ENCODE results near the gene REXO1. TPM values are rescaled to one million over a fixed set of nuclear protein-coding genes. Genes with fewer than 3 reads are reported as not detected.
A peak's percentile ranks its signal among the peaks of the same experiment; 100 is the strongest.

The REXO1 gene
- total and polyA plus RNA-seq, 2 of the 13 experiments (the other 11 are each of a cell fraction or from before 2014, with no cell fraction given) = 5.0 to 11.2 TPM

DNA sequence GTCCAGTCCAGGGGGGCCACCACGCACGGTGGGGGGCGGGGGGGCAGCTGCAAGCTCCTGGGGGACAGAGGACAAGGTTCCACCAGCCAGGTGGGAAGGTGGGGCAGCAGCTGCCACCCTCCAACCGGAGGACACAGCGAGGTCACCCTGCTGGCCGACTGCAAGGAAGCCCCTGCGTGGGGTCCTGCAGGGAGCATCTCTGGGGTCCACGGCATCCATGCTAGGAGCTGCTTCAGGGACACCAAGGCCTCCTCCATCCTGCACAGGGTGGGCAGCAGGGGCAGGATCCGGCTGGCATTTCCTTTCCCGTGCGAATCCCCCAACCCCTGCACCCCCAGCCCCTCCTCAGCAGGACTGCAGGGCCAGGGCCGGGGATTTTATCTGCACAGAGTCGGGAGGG is 23.3 kb upstream of the REXO1 start:
- H3K27me3 ChIP-seq (ENCODE audit: control insufficient read depth in 1 of 2, insufficient read depth in 2 of 2, low read length in 2 of 2) = no peaks in the 10 kb centered on the region
- ATAC-seq (peak; percentile 2; the same call in 2 of the 3 replicates), DNase-seq (ENCODE audit: low spot score) (no peak), FAIRE-seq (no peak)
- H3K79me2 ChIP-seq (ENCODE audit: insufficient read depth, low read length) = peaks cover 32% of the 10 kb centered on the region
- peak overlapping the region; percentile 78 for H3K4me2 ChIP-seq (ENCODE audit: low read depth, low read length)
- peaks cover 83% of the 10 kb centered on the region for H3K4me1 ChIP-seq (ENCODE audit: insufficient read depth, low read length)
- H3K4me3 ChIP-seq (replicated peaks in 1 of 3; ENCODE audit: insufficient read depth in 1 of 3, low read depth in 2 of 3, low read length in 3 of 3) = peak overlapping the region in 1 of 3 experiments; percentile 19; a peak in 2 of 6 replicates
- H4K20me1 ChIP-seq (ENCODE audit: insufficient read depth, low read length) = peaks cover 6% of the 10 kb centered on the region; the same call in 1 of the 2 replicates
- WGBS (ENCODE audit: low lambda C conversion rate) = 79% methylated on average over 2 of the region's 13 CpGs
- peak; percentile 10; the same call in 1 of the 2 replicates for TF ChIP-seq ZBTB7B (CRISPR knock-in tag; IDR thresholded peaks at IDR 0.05)
- TF ChIP-seq, protein P1, sequence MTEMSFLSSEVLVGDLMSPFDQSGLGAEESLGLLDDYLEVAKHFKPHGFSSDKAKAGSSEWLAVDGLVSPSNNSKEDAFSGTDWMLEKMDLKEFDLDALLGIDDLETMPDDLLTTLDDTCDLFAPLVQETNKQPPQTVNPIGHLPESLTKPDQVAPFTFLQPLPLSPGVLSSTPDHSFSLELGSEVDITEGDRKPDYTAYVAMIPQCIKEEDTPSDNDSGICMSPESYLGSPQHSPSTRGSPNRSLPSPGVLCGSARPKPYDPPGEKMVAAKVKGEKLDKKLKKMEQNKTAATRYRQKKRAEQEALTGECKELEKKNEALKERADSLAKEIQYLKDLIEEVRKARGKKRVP (CRISPR knock-in tag; IDR thresholded peaks at IDR 0.05) = 0 out of 4 replicates have a peak, but pooled peaks of 1 of the 2 experiments have one; percentile 8
- TF ChIP-seq TOE1 (CRISPR knock-in tag; IDR thresholded peaks at IDR 0.05) = no peak
- TF ChIP-seq ZC3H13 (CRISPR knock-in tag; IDR thresholded peaks at IDR 0.05) = peak; percentile 37; the same call in 1 of the 2 replicates
- TF ChIP-seq, protein P2, sequence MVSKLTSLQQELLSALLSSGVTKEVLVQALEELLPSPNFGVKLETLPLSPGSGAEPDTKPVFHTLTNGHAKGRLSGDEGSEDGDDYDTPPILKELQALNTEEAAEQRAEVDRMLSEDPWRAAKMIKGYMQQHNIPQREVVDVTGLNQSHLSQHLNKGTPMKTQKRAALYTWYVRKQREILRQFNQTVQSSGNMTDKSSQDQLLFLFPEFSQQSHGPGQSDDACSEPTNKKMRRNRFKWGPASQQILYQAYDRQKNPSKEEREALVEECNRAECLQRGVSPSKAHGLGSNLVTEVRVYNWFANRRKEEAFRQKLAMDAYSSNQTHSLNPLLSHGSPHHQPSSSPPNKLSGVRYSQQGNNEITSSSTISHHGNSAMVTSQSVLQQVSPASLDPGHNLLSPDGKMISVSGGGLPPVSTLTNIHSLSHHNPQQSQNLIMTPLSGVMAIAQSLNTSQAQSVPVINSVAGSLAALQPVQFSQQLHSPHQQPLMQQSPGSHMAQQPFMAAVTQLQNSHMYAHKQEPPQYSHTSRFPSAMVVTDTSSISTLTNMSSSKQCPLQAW (CRISPR knock-in tag; IDR thresholded peaks at IDR 0.05) = 0 out of 2 replicates have a peak, but pooled peaks have one; percentile 13
- no peak for TF ChIP-seq RBFOX2 (IDR thresholded peaks at IDR 0.05; ENCODE audit: low read depth, low read length)
- peak; percentile 7; the same call in 1 of the 2 replicates for TF ChIP-seq ZNF501 (CRISPR knock-in tag; IDR thresholded peaks at IDR 0.05)
- TF ChIP-seq ZNF562 (CRISPR knock-in tag; IDR thresholded peaks at IDR 0.05; ENCODE audit: borderline replicate concordance) = no peak
- TF ChIP-seq, protein P3, sequence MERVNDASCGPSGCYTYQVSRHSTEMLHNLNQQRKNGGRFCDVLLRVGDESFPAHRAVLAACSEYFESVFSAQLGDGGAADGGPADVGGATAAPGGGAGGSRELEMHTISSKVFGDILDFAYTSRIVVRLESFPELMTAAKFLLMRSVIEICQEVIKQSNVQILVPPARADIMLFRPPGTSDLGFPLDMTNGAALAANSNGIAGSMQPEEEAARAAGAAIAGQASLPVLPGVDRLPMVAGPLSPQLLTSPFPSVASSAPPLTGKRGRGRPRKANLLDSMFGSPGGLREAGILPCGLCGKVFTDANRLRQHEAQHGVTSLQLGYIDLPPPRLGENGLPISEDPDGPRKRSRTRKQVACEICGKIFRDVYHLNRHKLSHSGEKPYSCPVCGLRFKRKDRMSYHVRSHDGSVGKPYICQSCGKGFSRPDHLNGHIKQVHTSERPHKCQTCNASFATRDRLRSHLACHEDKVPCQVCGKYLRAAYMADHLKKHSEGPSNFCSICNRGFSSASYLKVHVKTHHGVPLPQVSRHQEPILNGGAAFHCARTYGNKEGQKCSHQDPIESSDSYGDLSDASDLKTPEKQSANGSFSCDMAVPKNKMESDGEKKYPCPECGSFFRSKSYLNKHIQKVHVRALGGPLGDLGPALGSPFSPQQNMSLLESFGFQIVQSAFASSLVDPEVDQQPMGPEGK (CRISPR knock-in tag; IDR thresholded peaks at IDR 0.05) = peak; percentile 12; the same call in 1 of the 2 replicates
- no TSS peak for BruUV-seq (replicated peaks)
- no peak overlapping the region for H3K9ac ChIP-seq (ENCODE audit: insufficient read depth, low read depth, low read length)
- H3K9me3 ChIP-seq (ENCODE audit: low read length) = no peaks in the 10 kb centered on the region
- intact Hi-C loops (cut with micrococcal nuclease; ENCODE audit: unreplicated experiment) = no loop called here
- H3K36me3 ChIP-seq (replicated peaks in 1 of 2; ENCODE audit: control insufficient read depth in 1 of 2, insufficient read depth in 2 of 2, low read length in 2 of 2) = peaks cover 0 to 2% of the 10 kb centered on the region in 2 experiments; a peak in 2 of 5 replicates
- H2AFZ ChIP-seq (ENCODE audit: low read length) = no peak overlapping the region
- in situ Hi-C loops (cut with HindIII; ENCODE audit: extremely low pct_ligation_motif_present, low pct_unique_long_range_greater_than_20kb) = no loop called here
- H3K27ac ChIP-seq (ENCODE audit: extremely low read length, insufficient read depth, low read length) = peak overlapping the region; percentile 83
- CTCF ChIA-PET (ENCODE audit: low intra/inter-chr PET ratio, low total read pairs) = no interaction called here
- POLR2A ChIA-PET = interaction anchor here (0.7 to 1.4 kb wide), 2 partner anchors 26 to 31 kb away, joined by 4 to 6 read pairs; no protein-coding TSS in a partner anchor

All from HepG2 (cell line).